Stimulated activated CD4-positive, alpha-beta T cell treated with anti-CD3 and anti-CD28 coated beads, Interleukin-4, amount 100 ng/mL, for 4 hours (primary cell): ENCODE measurements around the gene ANKLE2.
"Not testable (repeated sequence)": the region's sequence is repeated elsewhere in the genome, so short reads cannot be mapped to it uniquely, and the experiment has no call there.

Experiments
- DNase-seq, 2 experiments: peaks; one replicate each; pipeline ENCODE4 v3.0.0-alpha.2; 2020

ANKLE2 gene

GRCh38 chr12:132761032-132761920 is at the start of gene ANKLE2:
Gene ANKLE2, minus strand, starts transcription at chr12:132761832. Its CDS starts 34 bp downstream, at chr12:132761798.
- DNase-seq, result peak; percentile 56 to 69

GRCh38 chr12:132809391-132809790 is 47.8 kb upstream of the ANKLE2 start:
- DNase-seq, result not testable (repeated sequence)

- no peak for DNase-seq
Observed at GRCh38 chr12:132807295-132808092, 45.9 kb upstream of the ANKLE2 start.

GRCh38 chr12:132806857-132807256 is 45.2 kb upstream of the ANKLE2 start:
- DNase-seq, result peak; percentile 24 to 44

GRCh38 chr12:132804426-132804861 is 42.8 kb upstream of the ANKLE2 start:
- DNase-seq, result no peak

GRCh38 chr12:132803888-132804287 is 42.3 kb upstream of the ANKLE2 start:
- no peak for DNase-seq

- DNase-seq, result no peak
Observed at GRCh38 chr12:132803125-132803524, 41.5 kb upstream of the ANKLE2 start.

GRCh38 chr12:132801741-132802140 is 40.1 kb upstream of the ANKLE2 start:
- DNase-seq, result no peak

- no peak for DNase-seq
Observed at GRCh38 chr12:132798836-132799235, 37.2 kb upstream of the ANKLE2 start.

- no peak for DNase-seq
Observed at GRCh38 chr12:132797820-132798570, 36.4 kb upstream of the ANKLE2 start.

GRCh38 chr12:132795847-132796246 is 34.2 kb upstream of the ANKLE2 start:
- DNase-seq, result no peak

- DNase-seq, result not testable (repeated sequence)
Observed at GRCh38 chr12:132791940-132792339, 30.3 kb upstream of the ANKLE2 start.

GRCh38 chr12:132789099-132789471 is 27.5 kb upstream of the ANKLE2 start:
- no peak for DNase-seq

- DNase-seq, result no peak
Observed at GRCh38 chr12:132788375-132789098, 26.9 kb upstream of the ANKLE2 start.

- DNase-seq, result no peak
Observed at GRCh38 chr12:132787877-132788276, 26.2 kb upstream of the ANKLE2 start.

- DNase-seq, result no peak
Observed at GRCh38 chr12:132786192-132786591, 24.6 kb upstream of the ANKLE2 start.

GRCh38 chr12:132784580-132784979 is 22.9 kb upstream of the ANKLE2 start:
- no peak for DNase-seq

- DNase-seq, result no peak
Observed at GRCh38 chr12:132783917-132784531, 22.4 kb upstream of the ANKLE2 start.

GRCh38 chr12:132781938-132782337 is 20.3 kb upstream of the ANKLE2 start:
- no peak for DNase-seq

- no peak for DNase-seq
Observed at GRCh38 chr12:132779781-132780353, 18.2 kb upstream of the ANKLE2 start.

- no peak for DNase-seq
Observed at GRCh38 chr12:132777614-132778013, 16.0 kb upstream of the ANKLE2 start.
